Bone marrow (tissue), 2 donors: Measurements from ENCODE around the gene SRSF12.

Source experiments
- DNase-seq, 2 donors: peaks; one replicate each; lab custom pipeline; 2025; lab: John Stamatoyannopoulos, UW

Gene SRSF12

GRCh38 chr6:89117211-89118108 is at the start of gene SRSF12:
Gene SRSF12 (minus strand): TSS chr6:89118071. CDS start chr6:89117887, 184 bp downstream.
- peak in 1 of 2 donors; percentile 34 for DNase-seq

GRCh38 chr6:89162047-89162371 is 44.1 kb upstream of the SRSF12 start:
- DNase-seq = no peak

GRCh38 chr6:89161326-89162046 is 43.6 kb upstream of the SRSF12 start:
- peak in 1 of 2 donors; percentile 28 for DNase-seq

- no peak for DNase-seq
Measured at GRCh38 chr6:89160331-89161092, 42.6 kb upstream of the SRSF12 start.

GRCh38 chr6:89154131-89154530 is 36.3 kb upstream of the SRSF12 start:
- no peak for DNase-seq

- DNase-seq = peak in 1 of 2 donors; percentile 1
Measured at GRCh38 chr6:89148016-89148750, 30.3 kb upstream of the SRSF12 start.

- DNase-seq = peak in 1 of 2 donors; percentile 49
Measured at GRCh38 chr6:89146718-89147700, 29.1 kb upstream of the SRSF12 start.

GRCh38 chr6:89145956-89146717 is 28.3 kb upstream of the SRSF12 start, which contains the start of gene PM20D2:
Gene PM20D2 (plus strand): TSS chr6:89146055. CDS start chr6:89146145, 90 bp downstream.
- DNase-seq = peak in 1 of 2 donors; percentile 63

- peak in 1 of 2 donors; percentile 63 for DNase-seq
Measured at GRCh38 chr6:89145091-89145955, 27.5 kb upstream of the SRSF12 start.

- no peak for DNase-seq
Measured at GRCh38 chr6:89144354-89144906, 26.6 kb upstream of the SRSF12 start.

GRCh38 chr6:89140347-89141156 is 22.7 kb upstream of the SRSF12 start:
- no peak for DNase-seq

- no peak for DNase-seq
Measured at GRCh38 chr6:89139509-89140346, 21.9 kb upstream of the SRSF12 start.

GRCh38 chr6:89138173-89138572 is 20.3 kb upstream of the SRSF12 start:
- no peak for DNase-seq

GRCh38 chr6:89134723-89135122 is 16.9 kb upstream of the SRSF12 start:
- DNase-seq = no peak

- DNase-seq = no peak
Measured at GRCh38 chr6:89133981-89134380, 16.1 kb upstream of the SRSF12 start.

- no peak for DNase-seq
Measured at GRCh38 chr6:89132057-89132456, 14.2 kb upstream of the SRSF12 start.
